HG03025 (cell line): ENCODE data around the gene STUM.

Experiments
- ATAC-seq: cut with Tn5 transposase; IDR thresholded peaks from one replicate; pipeline ENCODE4 v1.9.1; 2021; ENCODE audit warnings: mild to moderate bottlenecking, moderate library complexity; ENCODE audit not compliant: unreplicated experiment, low FRiP score

STUM gene

GRCh38 chr1:226557424-226557823, 8.9 kb downstream of the STUM start:
- no peak for ATAC-seq

DNA sequence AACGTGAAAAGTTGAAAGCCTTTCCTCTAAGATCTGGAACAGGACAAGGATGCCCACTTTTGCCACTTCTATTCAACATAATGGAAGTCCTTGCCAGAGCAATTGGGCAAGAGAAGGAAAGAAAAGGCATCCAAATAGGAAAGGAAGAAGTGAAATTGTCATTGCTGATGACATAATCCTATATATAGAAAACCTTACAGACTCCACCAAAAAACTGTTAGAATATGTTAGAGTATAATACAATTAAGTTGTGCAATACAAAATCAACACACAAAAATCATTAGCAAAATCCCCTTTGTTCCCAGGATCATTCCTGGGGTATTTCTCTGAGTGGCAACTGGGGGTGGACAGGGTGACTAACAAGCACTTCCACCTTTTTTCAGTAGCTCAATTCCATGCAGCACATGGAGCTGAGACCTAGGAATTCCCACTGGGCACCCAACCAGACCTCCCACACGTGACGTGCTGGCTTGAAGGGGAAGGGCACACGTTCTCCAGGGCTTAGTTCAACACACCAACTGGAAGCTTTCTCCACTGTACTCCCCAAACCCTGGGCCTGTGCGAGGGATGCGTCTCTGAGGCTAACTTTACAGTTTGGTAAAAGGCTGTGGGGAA, 9.6 kb downstream of the STUM start:
- no peak for ATAC-seq

DNA sequence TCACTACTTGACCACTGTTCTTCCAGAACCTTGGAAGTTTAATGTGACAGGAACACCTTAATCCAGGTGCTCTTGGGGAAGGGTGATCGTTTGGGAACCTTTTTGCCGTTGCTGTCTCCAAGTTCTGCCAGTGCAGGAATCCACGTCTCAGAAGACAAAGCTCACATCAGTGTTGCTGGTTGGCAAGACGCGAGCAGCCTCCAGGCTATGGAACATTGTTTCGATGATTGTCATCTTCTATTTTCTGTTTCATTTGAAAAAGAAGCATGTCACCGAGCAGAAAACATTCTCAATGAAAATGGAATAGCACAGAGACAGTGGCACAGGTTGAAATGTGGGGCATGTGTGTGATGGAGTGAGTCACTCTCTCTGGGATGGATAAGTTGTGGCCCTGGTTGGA, 11.7 kb downstream of the STUM start:
- ATAC-seq: no peak

- ATAC-seq: no peak
Measured at GRCh38 chr1:226562989-226563388, 14.4 kb downstream of the STUM start.

DNA sequence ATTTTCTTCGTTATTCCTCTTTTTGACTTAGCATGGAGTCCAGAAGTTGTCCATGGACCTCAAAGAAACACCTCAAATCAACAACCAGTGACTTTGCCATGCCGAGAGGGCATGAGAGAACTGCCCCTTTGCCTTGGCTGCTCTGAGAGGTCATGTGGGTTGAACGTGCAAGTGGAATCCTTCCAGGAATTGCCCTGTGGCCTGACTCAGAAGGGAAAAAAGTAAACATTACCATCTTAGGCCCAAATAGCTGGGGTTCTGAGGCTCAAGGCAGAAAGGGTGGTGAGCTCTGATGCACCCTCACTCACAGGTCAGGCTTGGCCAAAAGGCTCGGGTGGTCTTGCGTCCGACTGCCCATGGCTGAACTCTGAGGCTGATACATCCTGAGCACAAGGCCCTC, 15.1 kb downstream of the STUM start:
- ATAC-seq: no peak

DNA sequence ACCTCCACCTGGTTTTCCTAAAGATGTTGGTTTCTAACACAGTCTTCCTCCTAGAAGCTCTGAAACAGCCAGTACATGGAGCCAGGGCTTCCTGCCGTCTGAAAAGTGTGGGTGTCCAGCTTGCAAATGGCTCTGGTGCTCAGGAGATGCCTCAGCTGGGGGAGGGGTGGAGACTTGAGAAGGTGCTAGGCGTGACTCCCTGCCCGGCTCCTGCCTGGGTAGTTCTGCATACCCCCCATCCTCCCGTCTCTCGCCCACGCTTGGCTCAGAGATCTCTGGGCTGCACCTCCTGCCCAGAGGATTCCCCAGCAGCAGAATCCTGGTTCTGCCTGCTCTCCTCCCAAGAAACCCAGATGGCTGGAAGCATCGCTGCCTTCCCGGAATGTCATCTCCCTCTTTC, 16.9 kb downstream of the STUM start:
- ATAC-seq: no peak

DNA sequence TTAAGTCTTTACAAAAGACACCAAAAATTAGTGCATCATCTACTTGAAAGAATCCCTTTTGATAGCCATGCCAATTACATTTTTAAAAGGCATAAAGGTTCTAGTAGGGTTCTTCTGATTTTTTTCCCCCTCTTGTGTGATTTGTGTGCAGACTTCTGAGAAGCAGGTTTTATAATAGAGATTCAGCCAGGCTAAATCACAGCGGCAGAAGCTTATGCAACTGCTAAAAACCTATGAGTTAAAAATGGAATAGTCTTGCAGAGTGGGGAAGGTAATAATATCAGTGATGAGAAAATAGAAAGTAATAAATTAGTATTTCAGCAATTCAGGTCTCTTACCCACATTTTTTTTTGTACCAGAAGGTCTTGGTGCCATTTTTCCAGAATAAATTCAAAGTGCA, 17.7 kb downstream of the STUM start:
- ATAC-seq: no peak

DNA sequence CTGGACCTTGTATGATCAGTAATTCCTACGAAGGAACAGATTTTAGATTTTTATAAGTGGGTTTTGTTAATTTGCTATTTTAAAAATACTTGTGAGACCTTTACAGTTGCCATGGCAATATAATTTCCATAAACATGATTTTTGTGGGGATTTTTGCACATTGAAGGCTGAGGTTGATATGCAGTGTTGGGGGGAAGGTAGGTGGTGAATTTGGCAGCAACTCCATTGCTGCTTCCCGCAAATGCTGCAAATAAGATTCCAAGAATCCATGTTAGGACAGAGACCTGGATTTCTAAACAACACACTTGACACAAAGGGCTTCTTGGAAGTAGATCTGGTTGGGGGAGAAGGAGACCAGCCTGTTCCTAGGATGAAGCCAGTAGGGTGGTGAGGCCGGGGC, 18.2 kb downstream of the STUM start:
- ATAC-seq: no peak

DNA sequence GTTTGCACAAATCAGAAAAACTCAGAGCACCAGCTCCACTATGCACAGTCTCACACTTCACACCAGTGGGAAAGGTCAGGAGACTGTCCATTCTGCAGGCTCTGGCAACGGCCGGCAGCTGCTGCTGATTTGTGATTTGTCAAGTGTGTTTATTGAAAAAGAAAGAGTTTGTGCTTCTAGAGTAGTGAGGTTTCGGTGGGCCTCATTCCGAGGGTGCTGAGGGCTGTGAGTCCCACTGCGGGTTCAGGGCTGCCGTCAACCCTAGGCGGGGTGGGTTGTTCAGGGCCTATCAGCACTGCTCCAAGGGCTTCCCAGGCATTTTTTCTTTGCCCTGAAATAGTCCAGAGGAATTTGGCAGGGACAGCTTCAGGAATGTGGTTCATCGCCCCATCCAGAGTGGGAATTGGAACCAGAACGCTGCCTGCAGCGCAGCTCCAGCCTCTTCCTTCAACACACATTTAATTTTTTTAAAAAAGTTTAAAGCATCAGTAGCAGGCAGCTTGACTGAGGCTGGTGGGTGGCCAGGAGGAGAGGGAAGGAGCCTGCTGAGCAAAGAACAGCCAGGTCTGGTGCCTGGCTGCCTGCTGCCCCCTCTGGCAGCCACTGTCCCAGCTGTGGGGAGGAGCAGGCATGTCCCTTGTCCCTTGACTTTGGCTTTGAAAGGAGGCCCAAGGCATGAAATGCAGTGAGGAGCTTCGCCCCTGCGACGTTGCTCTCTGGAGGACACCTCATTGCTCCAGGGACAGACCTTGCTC, 19.7 kb downstream of the STUM start:
- ATAC-seq: no peak

DNA sequence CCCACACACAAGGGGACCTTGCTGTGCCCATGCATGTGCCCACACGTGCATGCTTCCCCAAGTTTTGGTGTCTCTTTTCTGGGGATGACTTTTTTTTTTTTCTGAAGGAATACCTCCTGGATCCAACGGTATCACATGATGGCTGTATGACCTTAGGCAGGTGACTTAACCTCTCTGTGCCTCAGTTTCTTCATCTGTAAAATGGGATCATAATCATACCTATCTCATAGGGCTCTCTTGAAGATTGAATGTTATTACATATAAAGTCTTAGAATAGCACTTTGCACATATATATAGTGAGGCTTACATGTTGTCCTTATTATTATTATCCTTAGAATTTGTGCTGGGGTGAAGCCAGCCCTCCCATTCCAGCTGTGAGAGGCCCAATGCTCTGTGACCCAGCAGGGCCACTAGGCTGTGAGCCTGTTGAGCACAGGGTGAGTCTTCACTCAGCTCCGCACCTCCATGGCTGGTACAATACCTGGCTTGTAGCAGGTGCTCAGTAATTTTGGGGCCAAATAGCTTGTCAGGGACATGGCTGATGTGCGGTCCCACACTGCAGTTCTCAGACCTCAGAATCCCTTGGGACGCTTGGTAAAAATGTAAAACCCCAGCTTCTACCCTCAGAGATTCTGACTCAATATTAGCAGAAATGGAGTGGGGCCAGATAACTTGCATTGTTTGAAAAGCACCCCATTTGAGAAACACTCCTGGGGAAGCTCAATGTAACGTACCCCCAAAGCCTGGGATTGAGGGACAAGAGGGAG, 20.6 kb downstream of the STUM start:
- no peak for ATAC-seq

DNA sequence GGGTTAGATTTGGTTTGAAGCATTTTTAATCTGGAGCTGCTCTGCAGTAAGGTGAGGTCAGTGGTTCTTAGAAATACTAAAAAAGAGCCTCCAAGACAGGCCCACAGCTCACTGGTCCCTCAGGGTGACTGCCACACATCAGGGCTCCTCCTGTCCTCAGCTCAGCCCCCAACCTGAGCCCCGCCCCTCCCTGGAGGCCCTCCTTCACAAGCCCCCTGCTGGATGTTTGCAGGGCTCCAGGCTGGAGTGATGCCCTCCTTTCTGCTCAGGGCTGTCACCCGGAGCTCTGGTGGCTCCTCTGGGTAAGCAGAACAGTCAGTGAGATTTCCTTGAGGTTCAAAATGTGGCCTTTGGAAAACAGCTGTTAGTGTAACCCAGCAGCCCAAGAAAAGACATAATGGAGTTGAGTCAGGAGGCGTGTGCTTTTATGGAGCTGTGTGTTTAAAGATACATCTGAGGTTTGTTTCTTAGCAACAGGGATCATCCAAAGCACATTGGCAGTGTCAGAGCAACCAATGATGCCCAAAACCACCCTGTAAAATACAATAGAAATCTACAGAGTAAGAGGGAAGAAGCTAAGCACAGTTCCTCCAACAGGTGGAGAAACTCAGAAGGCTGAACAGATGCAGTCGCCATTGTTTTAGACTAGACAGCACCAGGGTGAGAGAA, 21.4 kb downstream of the STUM start:
- no peak for ATAC-seq

DNA sequence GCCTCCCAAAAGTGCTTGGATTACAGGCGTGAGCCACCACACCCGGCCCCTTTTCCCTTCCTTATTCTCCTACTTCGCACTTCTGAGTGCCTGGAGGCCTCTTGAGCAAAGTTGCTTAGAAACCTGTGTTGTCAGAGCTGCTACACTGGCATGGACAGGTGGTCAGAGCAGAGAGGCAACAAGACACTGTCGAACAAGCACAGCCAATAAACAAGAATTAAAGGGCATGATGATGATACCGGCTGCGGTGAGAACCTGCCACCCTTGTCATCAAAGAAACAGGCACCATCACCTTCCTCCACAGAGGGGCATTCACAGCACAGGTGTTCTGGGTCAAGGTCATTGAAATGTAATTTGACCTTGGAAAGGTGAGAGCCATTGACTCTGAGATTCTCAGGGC, 23.3 kb downstream of the STUM start:
- ATAC-seq: no peak

DNA sequence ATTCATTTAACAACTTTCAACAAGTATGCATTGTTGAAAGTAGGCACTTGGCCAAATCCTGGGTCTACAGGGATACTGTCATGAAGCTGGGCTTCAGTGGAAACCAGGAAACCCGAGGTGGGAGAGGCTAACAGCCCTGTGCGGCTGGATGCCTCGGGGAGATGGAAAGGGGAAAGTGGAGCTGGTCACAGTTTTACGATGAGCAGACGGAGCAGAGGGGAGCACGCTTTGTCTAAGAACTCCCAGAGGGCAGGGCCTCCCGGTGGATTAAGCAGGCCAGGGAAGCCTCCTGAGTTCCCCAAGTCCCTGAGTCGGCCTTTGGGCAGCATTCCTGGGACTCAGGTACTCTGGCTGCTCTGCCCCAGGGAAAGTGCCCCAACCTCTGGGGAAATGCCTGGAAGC, 23.8 kb downstream of the STUM start:
- ATAC-seq: no peak

DNA sequence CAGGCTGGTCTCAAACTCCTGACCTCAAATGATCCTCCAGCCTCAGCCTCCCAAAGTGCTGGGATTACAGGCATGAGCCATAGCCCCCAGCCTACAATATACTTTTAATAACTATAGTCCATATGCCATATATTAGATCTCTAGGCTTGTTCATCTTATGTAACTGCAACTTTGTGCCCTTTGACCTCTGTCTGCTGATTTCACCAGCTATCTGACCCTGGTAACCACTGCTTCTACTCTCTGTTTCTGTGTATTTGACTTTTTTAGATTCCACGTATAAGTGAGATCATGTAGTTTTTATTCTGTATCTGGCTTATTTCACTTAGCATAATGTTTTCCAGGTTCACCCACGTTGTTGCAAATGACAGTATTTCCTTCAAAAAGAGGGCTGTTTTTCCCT, 25.5 kb downstream of the STUM start:
- no peak for ATAC-seq

DNA sequence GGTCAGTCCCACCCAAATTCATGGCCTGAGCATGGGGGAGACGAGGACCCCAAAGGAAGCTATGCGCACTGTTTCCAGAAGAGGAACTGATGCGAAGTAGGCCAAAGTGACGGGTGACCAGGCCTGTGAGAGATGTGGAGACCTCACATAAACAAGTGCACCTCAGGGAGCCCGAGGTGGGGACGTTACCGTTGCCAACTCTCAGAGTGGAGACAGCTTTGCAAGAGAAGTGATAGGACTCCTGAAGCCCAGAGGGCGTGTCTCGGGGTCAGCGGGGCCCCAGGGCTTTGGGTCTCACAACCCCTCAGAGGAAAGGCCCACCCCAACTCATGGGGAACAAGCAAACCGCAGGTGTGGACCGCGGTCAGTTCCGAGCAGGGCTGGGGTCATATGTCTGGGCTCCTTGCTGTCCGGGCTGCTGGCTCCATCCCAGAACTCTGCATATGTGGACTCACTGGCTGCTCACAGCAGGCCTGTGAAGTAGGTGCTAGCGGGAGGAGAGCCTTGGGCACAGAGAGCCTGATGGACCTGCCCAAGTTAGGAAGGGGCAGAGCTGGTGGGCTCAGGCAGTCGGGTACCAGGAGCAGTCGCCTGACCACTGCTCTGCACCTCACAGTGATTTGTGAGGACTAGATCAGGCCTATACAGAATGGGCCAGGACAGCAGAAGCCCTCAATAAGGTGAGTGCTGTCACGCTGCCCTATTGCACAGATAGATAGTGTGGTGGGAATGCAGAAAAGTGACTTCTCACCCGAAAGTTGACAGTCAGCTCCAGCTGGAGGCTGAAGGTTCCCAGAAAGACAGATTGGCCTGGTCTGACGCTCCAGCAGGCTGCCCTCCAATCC, 26.2 kb downstream of the STUM start:
- ATAC-seq: no peak

- no peak for ATAC-seq
Measured at GRCh38 chr1:226575436-226575720, 26.8 kb downstream of the STUM start.

DNA sequence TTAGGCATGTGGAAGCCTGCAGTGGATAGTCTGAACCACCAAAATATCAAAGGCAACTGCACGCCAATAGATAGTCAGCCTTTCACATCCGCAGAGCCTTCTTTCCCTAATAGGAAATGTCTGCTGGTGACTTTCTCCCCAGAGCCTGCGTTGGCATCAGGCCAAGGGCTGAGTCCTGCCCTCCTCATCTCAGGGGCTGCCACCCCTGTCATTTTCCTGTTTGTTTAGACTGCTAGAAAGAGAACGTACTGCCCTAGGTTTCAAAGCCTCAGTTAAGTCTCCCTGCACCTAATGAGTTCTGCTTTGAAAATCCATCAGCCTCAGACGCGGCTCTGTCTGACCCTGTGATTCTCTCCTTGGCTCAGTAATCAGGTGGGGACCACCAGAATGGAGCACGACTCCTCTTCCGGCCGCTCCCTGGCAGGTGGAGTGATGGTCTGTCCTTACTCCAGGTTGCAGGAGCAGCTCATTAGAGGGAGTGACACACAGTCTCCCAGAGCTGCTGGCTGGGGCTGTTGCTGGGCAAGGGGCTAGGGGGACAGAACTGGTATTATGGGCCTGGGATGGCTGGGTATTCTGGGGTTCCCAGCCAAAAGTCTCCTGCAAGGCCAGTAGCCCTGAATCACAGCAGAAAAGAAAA, 27.3 kb downstream of the STUM start:
- no peak for ATAC-seq

GRCh38 chr1:226576601-226577000, 28.0 kb downstream of the STUM start:
- no peak for ATAC-seq

GRCh38 chr1:226577401-226578180, 29.0 kb downstream of the STUM start:
- ATAC-seq: no peak
